ENCODE measurements around the gene KIF11. TPM values are rescaled to one million over a fixed set of nuclear protein-coding genes. Genes with fewer than 3 reads are reported as not detected.
A peak's percentile ranks its signal among the peaks of the same experiment; 100 is the strongest.
"Not testable (repeated sequence)": the region's sequence is repeated elsewhere in the genome, so short reads cannot be mapped to it uniquely, and the experiment has no call there.

The KIF11 gene
- total RNA-seq, 4 donors from 2014 or later: 0.27 to 1.6 (median 0.44) TPM

GRCh38 chr10:92573798-92574547 lies 19.0 kb upstream of the KIF11 start, which contains the start of gene IDE:
Gene IDE (minus strand): TSS chr10:92574093. CDS start chr10:92574019, 74 bp downstream.
- peak within 1 kb of the TSS; percentile 81 to 89 for H3K4me3 ChIP-seq
- no peaks in the 10 kb centered on the region for H3K9me3 ChIP-seq
- H3K36me3 ChIP-seq: no peaks in the 10 kb centered on the region
- peak; percentile 93 for ATAC-seq
- peak within 1 kb of the TSS; percentile 87 to 96 (median 92) for H3K27ac ChIP-seq
- no peak for TF ChIP-seq EP300 (IDR thresholded peaks at IDR 0.05)
- peak; percentile 33 for TF ChIP-seq POLR2AphosphoS5 (IDR thresholded peaks at IDR 0.05)
- peak; percentile 50 to 89 (median 82) for TF ChIP-seq CTCF (IDR thresholded peaks at IDR 0.05)
- peak in 1 of 2 donors; percentile 44 for TF ChIP-seq POLR2A (IDR thresholded peaks at IDR 0.05)
- WGBS, 2 donors (ENCODE audit: low coverage in 1 of 2): 4% methylated on average over 14 of the region's 80 CpGs; no CpG with 5 or more reads in 1 of the 2 donors
- H3K4me1 ChIP-seq: peaks cover 0 to 44% (median 9%) of the 10 kb centered on the region in 3 donors
- H3K27me3 ChIP-seq: no peaks in the 10 kb centered on the region

GRCh38 chr10:92574548-92575261 lies 18.2 kb upstream of the KIF11 start:
- Histone ChIP-seq H3K9me3 (no peaks in the 10 kb centered on the region), H3K4me1 (peaks cover 0 to 43% (median 9%) of the 10 kb centered on the region in 3 donors), H3K27ac (peak overlapping the region; percentile 87 to 96 (median 92)), H3K36me3 (no peaks in the 10 kb centered on the region), H3K4me3 (peak overlapping the region; percentile 81 to 89), H3K27me3 (no peaks in the 10 kb centered on the region)
- ATAC-seq: peak; percentile 18
- no peak for TF ChIP-seq EP300 (IDR thresholded peaks at IDR 0.05)
- WGBS, 2 donors (ENCODE audit: low coverage in 1 of 2): 5 to 36% methylated on average over 8 to 20 of the region's 22 CpGs

- Histone ChIP-seq H3K9me3 (no peaks in the 10 kb centered on the region), H3K27ac (no peak overlapping the region), H3K4me1 (peaks cover 0 to 31% (median 9%) of the 10 kb centered on the region in 3 donors), H3K4me3 (no peak overlapping the region), H3K36me3 (no peaks in the 10 kb centered on the region), H3K27me3 (no peaks in the 10 kb centered on the region)
- TF ChIP-seq POLR2AphosphoS5 (IDR thresholded peaks at IDR 0.05) (no peak), EP300 (IDR thresholded peaks at IDR 0.05) (no peak), CTCF (IDR thresholded peaks at IDR 0.05) (no peak), POLR2A (IDR thresholded peaks at IDR 0.05) (no peak)
- no peak for ATAC-seq
Observed at GRCh38 chr10:92575961-92576360, 17.0 kb upstream of the KIF11 start.

GRCh38 chr10:92582347-92582746 lies 10.6 kb upstream of the KIF11 start:
- not testable (repeated sequence) for H3K36me3 ChIP-seq, H3K27me3 ChIP-seq, ATAC-seq, H3K9me3 ChIP-seq, H3K27ac ChIP-seq, H3K4me1 ChIP-seq, H3K4me3 ChIP-seq
- 80 to 93% methylated on average over 5 to 6 of the region's 6 CpGs for WGBS, 2 donors (ENCODE audit: low coverage in 1 of 2)

- 34 to 46% methylated on average over 14 to 19 of the region's 19 CpGs for WGBS, 2 donors (ENCODE audit: low coverage in 1 of 2)
- H3K36me3 ChIP-seq: no peaks in the 10 kb centered on the region
- H3K4me1 ChIP-seq: peaks cover 0 to 31% (median 0%) of the 10 kb centered on the region in 3 donors
- no peak for TF ChIP-seq POLR2AphosphoS5 (IDR thresholded peaks at IDR 0.05)
- TF ChIP-seq CTCF (IDR thresholded peaks at IDR 0.05): peak in 3 of 4 experiments; percentile 10 to 27 (median 22)
- TF ChIP-seq EP300 (IDR thresholded peaks at IDR 0.05): no peak
- TF ChIP-seq POLR2A (IDR thresholded peaks at IDR 0.05): no peak
- no peaks in the 10 kb centered on the region for H3K9me3 ChIP-seq
- ATAC-seq: no peak
- no peaks in the 10 kb centered on the region for H3K27me3 ChIP-seq
- H3K27ac ChIP-seq: peak overlapping the region; percentile 88 to 98 (median 94)
- H3K4me3 ChIP-seq: peak overlapping the region; percentile 64 to 71
Observed at GRCh38 chr10:92590623-92591549, 2.0 kb upstream of the KIF11 start.

All from gastroesophageal sphincter (tissue), 4 donors.